GM12872 (cell line): ENCODE data around the gene SFXN3.
A peak's percentile ranks its signal among the peaks of the same experiment; 100 is the strongest.

Experiments
- TF ChIP-seq, protein P1 (sequence below): IDR thresholded peaks from 3 replicates; pipeline ENCODE4 v1.5.1; 2011; ENCODE audit warnings: low read depth, mild to moderate bottlenecking, low read length, moderate library complexity; ENCODE audit not compliant: insufficient read depth

Gene SFXN3

DNA sequence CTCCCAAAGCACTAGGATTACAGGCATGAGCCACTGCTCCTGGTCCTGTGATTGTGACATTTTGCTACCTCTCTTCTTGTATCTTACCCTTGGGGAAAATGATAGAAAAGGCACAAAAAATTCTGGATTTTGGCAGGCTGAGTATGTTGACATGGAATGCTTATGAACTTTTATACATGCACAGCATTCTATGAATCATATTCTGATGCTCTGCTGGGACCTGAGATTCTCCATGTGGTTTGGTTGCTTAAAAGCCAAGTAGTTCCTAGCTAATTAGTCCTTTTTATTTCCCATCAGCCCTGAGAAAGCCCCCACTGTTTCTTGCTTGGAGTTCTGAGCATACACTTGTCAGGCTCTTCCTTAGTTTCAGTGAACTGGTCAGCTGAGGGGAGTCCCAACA, 22.5 kb downstream of the SFXN3 start:
- TF ChIP-seq, protein P1, sequence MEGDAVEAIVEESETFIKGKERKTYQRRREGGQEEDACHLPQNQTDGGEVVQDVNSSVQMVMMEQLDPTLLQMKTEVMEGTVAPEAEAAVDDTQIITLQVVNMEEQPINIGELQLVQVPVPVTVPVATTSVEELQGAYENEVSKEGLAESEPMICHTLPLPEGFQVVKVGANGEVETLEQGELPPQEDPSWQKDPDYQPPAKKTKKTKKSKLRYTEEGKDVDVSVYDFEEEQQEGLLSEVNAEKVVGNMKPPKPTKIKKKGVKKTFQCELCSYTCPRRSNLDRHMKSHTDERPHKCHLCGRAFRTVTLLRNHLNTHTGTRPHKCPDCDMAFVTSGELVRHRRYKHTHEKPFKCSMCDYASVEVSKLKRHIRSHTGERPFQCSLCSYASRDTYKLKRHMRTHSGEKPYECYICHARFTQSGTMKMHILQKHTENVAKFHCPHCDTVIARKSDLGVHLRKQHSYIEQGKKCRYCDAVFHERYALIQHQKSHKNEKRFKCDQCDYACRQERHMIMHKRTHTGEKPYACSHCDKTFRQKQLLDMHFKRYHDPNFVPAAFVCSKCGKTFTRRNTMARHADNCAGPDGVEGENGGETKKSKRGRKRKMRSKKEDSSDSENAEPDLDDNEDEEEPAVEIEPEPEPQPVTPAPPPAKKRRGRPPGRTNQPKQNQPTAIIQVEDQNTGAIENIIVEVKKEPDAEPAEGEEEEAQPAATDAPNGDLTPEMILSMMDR, result no peak

DNA sequence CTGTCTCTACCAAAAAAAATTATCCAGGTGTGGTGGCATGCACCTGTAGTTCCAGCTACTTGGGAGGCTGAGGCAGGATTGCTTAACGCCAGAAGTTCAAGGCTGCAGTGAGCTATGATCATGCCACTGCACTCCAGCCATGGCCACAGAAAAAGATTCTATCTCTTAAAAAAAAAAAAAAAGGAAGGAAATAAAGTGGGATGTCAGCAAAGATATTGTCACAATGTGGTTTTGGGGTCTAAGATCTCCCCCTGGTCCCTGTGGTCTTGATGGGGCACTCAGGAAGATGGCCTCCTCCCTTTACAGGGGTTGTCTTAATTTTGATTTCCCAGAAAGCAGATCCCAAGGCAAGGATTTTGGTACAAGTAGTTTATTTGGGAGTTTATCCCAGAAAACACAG, 23.3 kb downstream of the SFXN3 start:
- TF ChIP-seq, protein P1, result no peak

DNA sequence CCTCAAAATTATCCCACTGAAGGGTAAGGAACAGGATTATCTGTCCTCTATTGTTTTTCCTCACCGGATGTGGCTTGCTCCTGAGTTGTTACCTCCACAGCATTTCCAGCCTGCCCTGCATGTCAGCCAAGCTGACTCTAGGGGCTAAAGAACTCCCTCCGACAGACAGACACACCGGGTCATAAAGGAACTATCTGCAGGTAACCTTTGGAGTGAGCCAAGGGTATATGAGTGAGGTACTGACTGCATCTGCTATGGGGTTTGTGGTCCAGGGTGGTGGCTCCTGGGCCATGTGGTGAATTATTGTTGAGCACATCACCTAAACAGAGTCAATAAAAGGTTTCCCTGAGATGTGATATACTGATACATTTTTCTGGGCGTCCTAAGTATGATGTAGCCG, 23.8 kb downstream of the SFXN3 start:
- TF ChIP-seq, protein P1, result no peak

DNA sequence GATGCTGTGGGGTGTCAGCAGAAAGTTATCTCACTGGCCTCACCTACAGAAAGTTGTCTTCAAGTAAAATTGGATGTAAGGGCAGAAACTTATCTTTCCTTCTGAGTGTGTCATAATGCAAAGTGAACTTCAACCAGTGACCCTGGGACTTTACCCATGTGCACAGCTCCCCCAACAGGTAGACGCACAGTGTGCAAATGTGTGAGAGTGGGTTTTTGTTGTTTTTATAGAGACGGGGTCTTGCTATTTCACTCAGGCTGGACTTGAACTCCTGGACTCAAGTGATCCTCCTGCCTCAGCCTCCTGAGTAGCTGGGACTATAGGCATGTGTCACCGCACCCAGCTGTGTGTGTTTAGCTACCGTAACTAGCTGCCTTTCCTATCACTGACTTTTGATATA, 24.4 kb downstream of the SFXN3 start:
- TF ChIP-seq, protein P1, result peak; percentile 37; the same call in 2 of the 3 replicates

DNA sequence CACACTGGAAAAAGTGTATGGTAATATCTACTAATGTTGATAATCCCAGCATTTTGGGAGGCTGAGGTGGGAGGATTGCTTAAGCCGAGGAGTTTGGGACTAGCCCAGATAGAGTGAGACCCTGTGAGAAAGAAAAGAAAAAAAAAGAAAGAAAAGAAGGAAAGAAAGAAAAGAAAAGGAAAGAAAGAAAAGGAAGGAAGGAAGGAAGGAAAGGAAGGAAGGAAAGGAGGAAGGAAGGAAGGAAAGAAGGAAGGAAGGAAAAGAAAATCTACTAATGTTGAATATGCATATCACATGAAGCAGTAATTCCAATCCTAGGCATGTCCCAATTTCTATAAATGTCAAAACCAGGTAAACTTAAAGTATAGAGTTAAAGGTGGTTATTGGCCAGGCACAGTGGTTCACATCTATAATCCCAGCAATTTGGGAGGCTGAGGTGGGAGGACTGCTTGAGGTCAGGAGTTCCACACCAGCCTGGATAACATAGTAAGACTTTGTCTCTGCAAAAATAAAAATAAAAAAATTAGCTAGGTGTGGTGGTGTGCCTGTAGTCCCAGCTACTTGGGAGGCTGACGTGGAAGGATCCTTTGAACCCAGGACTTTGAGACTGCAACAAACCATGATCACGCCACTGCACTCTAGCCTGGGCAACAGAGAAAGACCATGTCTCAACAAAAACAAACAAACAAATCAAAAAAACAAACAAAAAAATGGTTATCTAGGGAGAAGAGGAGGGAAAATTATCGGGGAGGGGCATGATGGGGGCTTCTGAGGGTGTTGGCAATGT, 25.5 kb downstream of the SFXN3 start:
- TF ChIP-seq, protein P1, result no peak

DNA sequence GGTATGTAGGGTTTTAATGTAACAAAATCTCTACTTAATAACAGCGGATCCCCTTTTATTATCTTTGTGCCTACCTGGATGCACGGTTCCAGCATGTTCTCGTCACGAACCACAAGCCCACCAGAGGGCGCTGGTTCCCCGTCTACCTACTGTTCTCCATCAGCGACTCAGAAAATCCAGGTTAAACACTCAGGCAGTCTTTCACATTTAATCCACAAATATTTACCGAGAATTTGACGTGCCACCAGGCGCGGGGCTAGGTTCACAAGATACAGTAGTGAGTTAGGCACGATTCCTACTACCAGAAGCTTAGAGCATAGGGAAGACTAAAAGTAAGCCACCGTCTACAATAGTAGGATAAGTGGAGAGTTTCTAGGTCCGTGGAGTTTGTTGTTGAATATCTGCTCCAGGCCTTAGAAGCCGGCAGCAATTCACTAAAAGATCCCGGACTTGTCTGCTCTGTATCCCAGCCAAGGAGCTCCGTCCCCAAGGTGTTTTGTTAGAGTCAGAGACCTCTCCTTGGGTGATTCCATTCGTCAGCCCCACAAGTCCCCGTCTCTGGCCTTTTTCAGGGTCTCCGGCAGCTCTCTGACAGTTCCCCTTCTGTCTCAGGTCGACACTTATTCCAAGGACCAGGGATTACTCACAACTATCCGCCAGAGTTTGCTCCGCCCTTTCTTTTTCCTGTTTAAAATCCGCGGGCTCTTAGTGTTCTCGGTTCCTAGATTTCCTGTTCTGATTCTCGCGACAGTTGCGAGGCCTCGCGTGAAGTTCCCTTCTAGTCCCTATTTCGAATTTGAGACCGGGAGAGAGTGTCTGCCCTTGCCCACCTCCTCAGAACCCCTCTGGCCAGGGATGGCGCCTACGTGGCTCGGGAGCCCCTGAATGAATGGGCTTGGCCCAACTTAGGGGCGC, 29.3 kb downstream of the SFXN3 start:
- TF ChIP-seq, protein P1, result peak; percentile 85

DNA sequence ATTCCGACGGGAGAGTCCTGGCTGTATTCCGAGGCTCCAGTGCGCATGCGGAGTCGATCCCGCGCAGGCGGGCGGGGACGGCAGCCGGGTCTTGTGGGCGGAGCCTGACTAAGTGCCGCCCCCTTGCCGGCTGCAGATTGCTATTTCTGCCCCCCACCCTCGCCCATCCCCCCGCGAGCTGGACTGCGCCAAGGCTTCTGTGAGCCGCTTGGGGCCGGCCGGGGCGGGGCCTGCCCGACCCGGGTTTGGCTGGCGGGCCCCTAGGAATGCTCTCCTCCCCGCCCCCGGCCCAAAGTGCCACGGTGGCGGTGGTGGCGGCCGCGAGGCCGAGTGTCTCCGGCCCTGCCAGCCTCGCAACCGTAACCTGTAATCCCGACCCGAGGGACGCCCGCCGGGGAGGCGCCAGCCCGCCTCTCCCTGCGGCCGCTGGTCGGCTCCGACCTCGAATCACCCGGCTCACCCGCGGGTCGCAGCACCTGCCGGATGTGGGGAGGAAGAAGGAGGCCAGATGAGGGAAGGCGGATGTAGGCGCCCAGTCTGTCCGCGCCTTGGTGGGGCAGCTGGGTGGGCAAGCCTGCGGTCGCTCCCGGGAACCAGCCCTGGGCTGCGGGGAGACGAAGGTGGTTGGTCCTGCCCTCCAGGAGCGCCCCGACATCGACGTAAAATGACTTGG, 30.1 kb downstream of the SFXN3 start:
- TF ChIP-seq, protein P1, result no peak
